ENCODE data around the gene CALU.

The CALU gene

DNA sequence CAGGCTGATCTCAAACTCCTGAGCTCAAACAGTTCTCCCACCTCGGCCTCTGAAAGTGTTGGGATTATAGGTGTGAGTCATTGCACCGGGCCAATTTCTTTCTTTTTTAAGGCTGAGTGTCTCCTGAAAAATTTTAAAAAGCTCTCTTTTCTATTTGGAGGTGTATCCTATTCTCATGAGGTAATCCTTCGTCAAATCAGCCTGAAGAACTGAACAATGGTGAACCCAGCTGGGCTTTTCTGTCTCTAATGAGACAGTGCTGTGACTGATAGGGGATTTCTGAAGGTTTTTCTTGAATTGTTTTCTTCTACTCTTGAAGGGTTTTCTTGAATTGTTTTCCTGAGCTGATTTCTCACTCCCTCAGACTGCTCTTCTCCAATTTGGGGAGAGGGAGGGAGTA is 30.9 kb upstream of the CALU start (continued):
- TF ChIP-seq ZNF555 (tag by site-specific recombination; conservative IDR thresholded peaks at IDR 0.05) = no peak
- no peak for TF ChIP-seq ZNF521 (tag by site-specific recombination; IDR thresholded peaks at IDR 0.05)

DNA sequence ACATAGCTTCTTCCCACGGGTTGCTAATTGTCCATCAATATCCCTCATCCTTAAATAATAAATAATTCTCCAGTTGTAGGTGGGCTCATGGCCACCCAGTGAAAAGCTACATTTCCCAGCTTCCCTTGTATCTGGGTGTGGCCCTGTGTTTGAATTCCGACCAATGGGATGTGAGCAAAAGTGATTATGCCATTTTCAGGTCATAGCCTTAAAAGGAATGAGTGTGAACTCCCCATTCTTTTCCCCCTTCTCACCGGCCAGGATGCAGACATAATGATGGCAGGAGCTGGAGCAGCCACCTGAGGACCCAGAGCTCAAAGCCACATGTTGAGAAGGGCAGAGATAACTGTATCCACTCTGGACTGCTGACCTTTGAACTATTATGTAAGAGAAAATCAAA is 30.3 kb upstream of the CALU start:
- H3K36me3 ChIP-seq (ENCODE audit: control insufficient read depth in 2 of 2, insufficient read depth in 1 of 2, low read length in 2 of 2) = no peaks in the 10 kb centered on the region
- POLR2A ChIA-PET = no interaction called here
- no peak overlapping the region for H3K27ac ChIP-seq (ENCODE audit: extremely low read depth, low read depth, low read length)
- H3K9me3 ChIP-seq (ENCODE audit: control insufficient read depth, insufficient read depth, low read depth, low read length) = no peaks in the 10 kb centered on the region
- CTCF ChIA-PET = interaction anchor here (0.5 to 0.6 kb wide), 2 partner anchors 151 to 311 kb away, joined by 3 read pairs; no protein-coding TSS in a partner anchor
- no peaks in the 10 kb centered on the region for H3K4me1 ChIP-seq (ENCODE audit: control insufficient read depth, insufficient read depth, low read length)
- H3K4me3 ChIP-seq (ENCODE audit: low read depth, low read length) = no peak overlapping the region
- no peak for TF ChIP-seq SP7 (tag by site-specific recombination; IDR thresholded peaks at IDR 0.05)
- TF ChIP-seq ZBTB21 (tag by site-specific recombination; IDR thresholded peaks at IDR 0.05) = no peak
- TF ChIP-seq, protein P1, sequence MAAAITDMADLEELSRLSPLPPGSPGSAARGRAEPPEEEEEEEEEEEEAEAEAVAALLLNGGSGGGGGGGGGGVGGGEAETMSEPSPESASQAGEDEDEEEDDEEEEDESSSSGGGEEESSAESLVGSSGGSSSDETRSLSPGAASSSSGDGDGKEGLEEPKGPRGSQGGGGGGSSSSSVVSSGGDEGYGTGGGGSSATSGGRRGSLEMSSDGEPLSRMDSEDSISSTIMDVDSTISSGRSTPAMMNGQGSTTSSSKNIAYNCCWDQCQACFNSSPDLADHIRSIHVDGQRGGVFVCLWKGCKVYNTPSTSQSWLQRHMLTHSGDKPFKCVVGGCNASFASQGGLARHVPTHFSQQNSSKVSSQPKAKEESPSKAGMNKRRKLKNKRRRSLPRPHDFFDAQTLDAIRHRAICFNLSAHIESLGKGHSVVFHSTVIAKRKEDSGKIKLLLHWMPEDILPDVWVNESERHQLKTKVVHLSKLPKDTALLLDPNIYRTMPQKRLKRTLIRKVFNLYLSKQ (tag by site-specific recombination; IDR thresholded peaks at IDR 0.05; ENCODE audit: borderline replicate concordance) = no peak
- no peak for TF ChIP-seq ZNF530 (tag by site-specific recombination; IDR thresholded peaks at IDR 0.05; ENCODE audit: low read depth)
- no peak for TF ChIP-seq ZFP37 (tag by site-specific recombination; IDR thresholded peaks at IDR 0.05)
- TF ChIP-seq, protein P2, sequence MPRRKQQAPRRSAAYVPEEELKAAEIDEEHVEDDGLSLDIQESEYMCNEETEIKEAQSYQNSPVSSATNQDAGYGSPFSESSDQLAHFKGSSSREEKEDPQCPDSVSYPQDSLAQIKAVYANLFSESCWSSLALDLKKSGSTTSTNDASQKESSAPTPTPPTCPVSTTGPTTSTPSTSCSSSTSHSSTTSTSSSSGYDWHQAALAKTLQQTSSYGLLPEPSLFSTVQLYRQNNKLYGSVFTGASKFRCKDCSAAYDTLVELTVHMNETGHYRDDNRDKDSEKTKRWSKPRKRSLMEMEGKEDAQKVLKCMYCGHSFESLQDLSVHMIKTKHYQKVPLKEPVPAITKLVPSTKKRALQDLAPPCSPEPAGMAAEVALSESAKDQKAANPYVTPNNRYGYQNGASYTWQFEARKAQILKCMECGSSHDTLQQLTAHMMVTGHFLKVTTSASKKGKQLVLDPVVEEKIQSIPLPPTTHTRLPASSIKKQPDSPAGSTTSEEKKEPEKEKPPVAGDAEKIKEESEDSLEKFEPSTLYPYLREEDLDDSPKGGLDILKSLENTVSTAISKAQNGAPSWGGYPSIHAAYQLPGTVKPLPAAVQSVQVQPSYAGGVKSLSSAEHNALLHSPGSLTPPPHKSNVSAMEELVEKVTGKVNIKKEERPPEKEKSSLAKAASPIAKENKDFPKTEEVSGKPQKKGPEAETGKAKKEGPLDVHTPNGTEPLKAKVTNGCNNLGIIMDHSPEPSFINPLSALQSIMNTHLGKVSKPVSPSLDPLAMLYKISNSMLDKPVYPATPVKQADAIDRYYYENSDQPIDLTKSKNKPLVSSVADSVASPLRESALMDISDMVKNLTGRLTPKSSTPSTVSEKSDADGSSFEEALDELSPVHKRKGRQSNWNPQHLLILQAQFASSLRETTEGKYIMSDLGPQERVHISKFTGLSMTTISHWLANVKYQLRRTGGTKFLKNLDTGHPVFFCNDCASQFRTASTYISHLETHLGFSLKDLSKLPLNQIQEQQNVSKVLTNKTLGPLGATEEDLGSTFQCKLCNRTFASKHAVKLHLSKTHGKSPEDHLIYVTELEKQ (tag by site-specific recombination; IDR thresholded peaks at IDR 0.05; ENCODE audit: borderline replicate concordance) = no peak
- no peak for TF ChIP-seq ZNF600 (tag by site-specific recombination; IDR thresholded peaks at IDR 0.05)
- no peak for TF ChIP-seq ZNF776 (tag by site-specific recombination; IDR thresholded peaks at IDR 0.05; ENCODE audit: borderline replicate concordance)
- TF ChIP-seq, protein P3, sequence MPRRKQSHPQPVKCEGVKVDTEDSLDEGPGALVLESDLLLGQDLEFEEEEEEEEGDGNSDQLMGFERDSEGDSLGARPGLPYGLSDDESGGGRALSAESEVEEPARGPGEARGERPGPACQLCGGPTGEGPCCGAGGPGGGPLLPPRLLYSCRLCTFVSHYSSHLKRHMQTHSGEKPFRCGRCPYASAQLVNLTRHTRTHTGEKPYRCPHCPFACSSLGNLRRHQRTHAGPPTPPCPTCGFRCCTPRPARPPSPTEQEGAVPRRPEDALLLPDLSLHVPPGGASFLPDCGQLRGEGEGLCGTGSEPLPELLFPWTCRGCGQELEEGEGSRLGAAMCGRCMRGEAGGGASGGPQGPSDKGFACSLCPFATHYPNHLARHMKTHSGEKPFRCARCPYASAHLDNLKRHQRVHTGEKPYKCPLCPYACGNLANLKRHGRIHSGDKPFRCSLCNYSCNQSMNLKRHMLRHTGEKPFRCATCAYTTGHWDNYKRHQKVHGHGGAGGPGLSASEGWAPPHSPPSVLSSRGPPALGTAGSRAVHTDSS (tag by site-specific recombination; IDR thresholded peaks at IDR 0.05) = no peak
- no peak for TF ChIP-seq ZNF473 (tag by site-specific recombination; IDR thresholded peaks at IDR 0.05)
- no peak for TF ChIP-seq ZNF214 (tag by site-specific recombination; IDR thresholded peaks at IDR 0.05; ENCODE audit: borderline replicate concordance)
- TF ChIP-seq ZNF777 (tag by site-specific recombination; IDR thresholded peaks at IDR 0.05; ENCODE audit: borderline replicate concordance) = no peak
- TF ChIP-seq, protein P4, sequence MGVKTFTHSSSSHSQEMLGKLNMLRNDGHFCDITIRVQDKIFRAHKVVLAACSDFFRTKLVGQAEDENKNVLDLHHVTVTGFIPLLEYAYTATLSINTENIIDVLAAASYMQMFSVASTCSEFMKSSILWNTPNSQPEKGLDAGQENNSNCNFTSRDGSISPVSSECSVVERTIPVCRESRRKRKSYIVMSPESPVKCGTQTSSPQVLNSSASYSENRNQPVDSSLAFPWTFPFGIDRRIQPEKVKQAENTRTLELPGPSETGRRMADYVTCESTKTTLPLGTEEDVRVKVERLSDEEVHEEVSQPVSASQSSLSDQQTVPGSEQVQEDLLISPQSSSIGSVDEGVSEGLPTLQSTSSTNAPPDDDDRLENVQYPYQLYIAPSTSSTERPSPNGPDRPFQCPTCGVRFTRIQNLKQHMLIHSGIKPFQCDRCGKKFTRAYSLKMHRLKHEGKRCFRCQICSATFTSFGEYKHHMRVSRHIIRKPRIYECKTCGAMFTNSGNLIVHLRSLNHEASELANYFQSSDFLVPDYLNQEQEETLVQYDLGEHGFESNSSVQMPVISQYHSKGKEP (tag by site-specific recombination; IDR thresholded peaks at IDR 0.05) = no peak
- no peak for TF ChIP-seq ZNF221 (tag by site-specific recombination; IDR thresholded peaks at IDR 0.05; ENCODE audit: borderline replicate concordance)
- no peak for TF ChIP-seq ZNF629 (tag by site-specific recombination; IDR thresholded peaks at IDR 0.05)
- no peak for TF ChIP-seq ZNF112 (tag by site-specific recombination; IDR thresholded peaks at IDR 0.05)
- TF ChIP-seq ZNF707 (tag by site-specific recombination; IDR thresholded peaks at IDR 0.05) = no peak
- TF ChIP-seq, protein P5, sequence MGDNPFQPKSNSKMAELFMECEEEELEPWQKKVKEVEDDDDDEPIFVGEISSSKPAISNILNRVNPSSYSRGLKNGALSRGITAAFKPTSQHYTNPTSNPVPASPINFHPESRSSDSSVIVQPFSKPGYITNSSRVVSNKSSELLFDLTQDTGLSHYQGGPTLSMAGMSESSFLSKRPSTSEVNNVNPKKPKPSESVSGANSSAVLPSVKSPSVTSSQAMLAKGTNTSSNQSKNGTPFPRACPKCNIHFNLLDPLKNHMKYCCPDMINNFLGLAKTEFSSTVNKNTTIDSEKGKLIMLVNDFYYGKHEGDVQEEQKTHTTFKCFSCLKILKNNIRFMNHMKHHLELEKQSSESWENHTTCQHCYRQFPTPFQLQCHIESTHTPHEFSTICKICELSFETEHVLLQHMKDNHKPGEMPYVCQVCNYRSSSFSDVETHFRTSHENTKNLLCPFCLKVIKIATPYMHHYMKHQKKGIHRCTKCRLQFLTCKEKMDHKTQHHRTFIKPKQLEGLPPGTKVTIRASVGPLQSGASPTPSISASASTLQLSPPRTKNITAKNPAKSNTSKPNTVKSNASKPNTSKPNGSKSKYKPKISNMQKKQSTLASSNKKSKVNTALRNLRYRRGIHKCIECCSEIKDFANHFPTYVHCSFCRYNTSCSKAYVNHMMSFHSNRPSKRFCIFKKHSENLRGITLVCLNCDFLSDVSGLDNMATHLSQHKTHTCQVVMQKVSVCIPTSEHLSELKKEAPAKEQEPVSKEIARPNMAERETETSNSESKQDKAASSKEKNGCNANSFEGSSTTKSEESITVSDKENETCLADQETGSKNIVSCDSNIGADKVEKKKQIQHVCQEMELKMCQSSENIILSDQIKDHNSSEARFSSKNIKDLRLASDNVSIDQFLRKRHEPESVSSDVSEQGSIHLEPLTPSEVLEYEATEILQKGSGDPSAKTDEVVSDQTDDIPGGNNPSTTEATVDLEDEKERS (tag by site-specific recombination; IDR thresholded peaks at IDR 0.05) = no peak
- TF ChIP-seq ZNF76 (tag by site-specific recombination; IDR thresholded peaks at IDR 0.05; ENCODE audit: borderline replicate concordance, low read depth) = no peak
- TF ChIP-seq WT1 (tag by site-specific recombination; IDR thresholded peaks at IDR 0.05) = no peak
